Measurements from ENCODE around the gene ST6GAL1. TPM values are rescaled to one million over a fixed set of nuclear protein-coding genes. Genes with fewer than 3 reads are reported as not detected.

Gene ST6GAL1
- polyA plus RNA-seq, 1 of the 3 experiments (the other 2 are of a cell fraction): 3.9 TPM

GRCh38 chr3:186994000-186994955 is 64.0 kb downstream of the ST6GAL1 start:
- Histone ChIP-seq H3F3A (replicated peaks; ENCODE audit: insufficient read depth) (no peaks in the 10 kb centered on the region), H3K9me2 (no peaks in the 10 kb centered on the region), H4K20me1 (ENCODE audit: insufficient read depth) (no peaks in the 10 kb centered on the region), H3K9ac (no peak overlapping the region), H2AFZ (ENCODE audit: low read depth) (no peak overlapping the region), H3K4me2 (no peak overlapping the region), H3K27me3 (ENCODE audit: insufficient read depth) (no peaks in the 10 kb centered on the region), H3K27ac (ENCODE audit: low read depth in 2 of 2, low read length in 1 of 2) (no peak overlapping the region), H3K36me3 (replicated peaks in 1 of 2; ENCODE audit: control insufficient read depth in 1 of 2, insufficient read depth in 2 of 2, low read length in 1 of 2) (no peaks in the 10 kb centered on the region), H3K4me1 (ENCODE audit: control insufficient read depth in 1 of 2, insufficient read depth in 2 of 2, low read depth in 1 of 2, low read length in 1 of 2) (no peaks in the 10 kb centered on the region), H3K9me3 (no peaks in the 10 kb centered on the region), H3K79me2 (ENCODE audit: insufficient read depth) (no peaks in the 10 kb centered on the region), H3K4me3 (ENCODE audit: low read depth in 2 of 2, low read length in 1 of 2) (no peak overlapping the region)
- TF ChIP-seq ELF1 (IDR thresholded peaks at IDR 0.05): no peak
- TF ChIP-seq ZBTB33 (IDR thresholded peaks at IDR 0.05; ENCODE audit: borderline replicate concordance, low read depth): no peak
- TF ChIP-seq MXI1 (IDR thresholded peaks at IDR 0.05; ENCODE audit: low read depth, low read length): no peak
- no peak for TF ChIP-seq EZH2phosphoT487 (IDR thresholded peaks at IDR 0.05; ENCODE audit: borderline replicate concordance, low read depth)
- TF ChIP-seq GATA2 (CRISPR knock-in tag; IDR thresholded peaks at IDR 0.05): no peak
- TF ChIP-seq USF2 (IDR thresholded peaks at IDR 0.05; ENCODE audit: borderline replicate concordance, low read depth, low read length): no peak
- TF ChIP-seq REST (IDR thresholded peaks at IDR 0.05; ENCODE audit: low read depth, low read length): no peak
- TF ChIP-seq TCF12 (IDR thresholded peaks at IDR 0.05): no peak
- TF ChIP-seq GABPA (IDR thresholded peaks at IDR 0.05; ENCODE audit: low read depth): no peak
- ChIA-PET CTCF (interaction anchor here (0.6 kb wide), 1 partner anchor 314 kb away, joined by 3 read pairs; no protein-coding TSS in a partner anchor), POLR2A (no interaction called here)
- WGBS (ENCODE audit: low lambda C conversion rate): 88% methylated on average over 11 of the region's 11 CpGs
- DNase-seq: no peak

Measured in SK-N-SH (cell line).